ENCODE measurements around the gene TENM3. TPM values are rescaled to one million over a fixed set of nuclear protein-coding genes. Genes with fewer than 3 reads are reported as not detected.
A peak's percentile ranks its signal among the peaks of the same experiment; 100 is the strongest.

Gene TENM3
- total and polyA plus RNA-seq, 2 of the 8 experiments (the other 6 are each of a cell fraction or from before 2014, with no cell fraction given) = 36.9 to 69.3 TPM

- FAIRE-seq = peak; percentile 28
- WGBS, 2 experiments (ENCODE audit: extremely low coverage in 1 of 2, insufficient coverage in 1 of 2, insufficient read length in 1 of 2, insufficient replicate concordance in 2 of 2, low coverage in 1 of 2, low lambda C conversion rate in 2 of 2, missing lambda C conversion rate in 1 of 2) = 88% methylated on average over 8 of the region's 8 CpGs; no CpG with 5 or more reads in 1 of the 2 experiments
Observed at GRCh38 chr4:182764642-182765041, 521.4 kb downstream of the TENM3 start.

More at GRCh38 chr4:182764642-182765041, 521.4 kb downstream of the TENM3 start:
- Histone ChIP-seq H4K8ac (ENCODE audit: extremely low read depth, insufficient read depth, low read length) (no peak overlapping the region), H3K56ac (replicated peaks; ENCODE audit: insufficient read length, low read depth, low read length) (no peak overlapping the region), H3K4me2 (ENCODE audit: insufficient read depth in 1 of 2, low read depth in 2 of 2, low read length in 2 of 2) (no peak overlapping the region), H2BK12ac (ENCODE audit: low read depth, low read length) (no peak overlapping the region), H3K23ac (ENCODE audit: insufficient read length) (no peak overlapping the region), H4K5ac (ENCODE audit: insufficient read length, low read depth, low read length) (no peak overlapping the region), H3K14ac (ENCODE audit: insufficient read length) (no peak overlapping the region), H2AK5ac (ENCODE audit: low read depth, low read length) (no peak overlapping the region), H4K91ac (replicated peaks; ENCODE audit: insufficient read length, low read length) (no peak overlapping the region), H2BK120ac (replicated peaks; ENCODE audit: low read depth, low read length) (no peak overlapping the region), H2BK15ac (ENCODE audit: low read length) (no peak overlapping the region), H2BK20ac (ENCODE audit: low read length) (no peak overlapping the region), H3K18ac (ENCODE audit: extremely low read depth, low read length) (no peak overlapping the region), H3K9ac (replicated peaks in 1 of 4; ENCODE audit: extremely low read depth in 1 of 4, low read depth in 3 of 4, low read length in 3 of 4) (no peak overlapping the region), H3K9me3 (ENCODE audit: insufficient read depth in 2 of 2, low read depth in 1 of 2, low read length in 1 of 2) (no peaks in the 10 kb centered on the region), H2AFZ (ENCODE audit: low read length) (no peak overlapping the region), H2BK5ac (ENCODE audit: low read depth, low read length) (no peak overlapping the region), H3K27ac (ENCODE audit: low read depth, low read length) (no peak overlapping the region), H3K4me3 (ENCODE audit: extremely low read depth in 1 of 4, insufficient read depth in 2 of 4, low read depth in 3 of 4, low read length in 4 of 4) (no peak overlapping the region), H3K36me3 (ENCODE audit: control insufficient read depth in 2 of 4, insufficient read depth in 4 of 4, low read length in 3 of 4) (no peaks in the 10 kb centered on the region), H4K20me1 (replicated peaks in 1 of 2; ENCODE audit: control insufficient read depth in 1 of 2, insufficient read depth in 2 of 2, low read length in 2 of 2) (no peaks in the 10 kb centered on the region), H3K4me1 (replicated peaks in 1 of 4; ENCODE audit: control insufficient read depth in 3 of 4, insufficient read depth in 4 of 4, low read length in 3 of 4) (peaks cover 0 to 13% (median 4%) of the 10 kb centered on the region in 4 experiments; a peak in 3 of 7 replicates), H3K4ac (replicated peaks; ENCODE audit: insufficient read length, low read depth, low read length) (no peak overlapping the region), H3K79me1 (ENCODE audit: low read depth, low read length) (no peaks in the 10 kb centered on the region; the same call in 1 of the 2 replicates), H3K23me2 (ENCODE audit: low read depth, low read length) (no peaks in the 10 kb centered on the region), H3K27me3 (replicated peaks in 1 of 4; ENCODE audit: control insufficient read depth in 3 of 4, extremely low read depth in 1 of 4, insufficient read depth in 3 of 4, low read length in 3 of 4) (no peaks in the 10 kb centered on the region), H3K79me2 (ENCODE audit: control insufficient read depth in 1 of 2, insufficient read depth in 2 of 2, low read length in 2 of 2) (no peaks in the 10 kb centered on the region)
- TF ChIP-seq NRF1 (IDR thresholded peaks at IDR 0.05; ENCODE audit: low read depth, low read length) = no peak
- peak; percentile 28 to 47 for TF ChIP-seq RAD21 (IDR thresholded peaks at IDR 0.05 in 1 of 2, conservative IDR thresholded peaks at IDR 0.05 in 1 of 2; ENCODE audit: low read depth in 2 of 2, low read length in 2 of 2)
- TF ChIP-seq GTF2F1 (IDR thresholded peaks at IDR 0.05; ENCODE audit: borderline replicate concordance, low read depth, low read length) = no peak
- no peak for TF ChIP-seq TAF1 (IDR thresholded peaks at IDR 0.05; ENCODE audit: low read depth, low read length)
- TF ChIP-seq CTCF (IDR thresholded peaks at IDR 0.05; ENCODE audit: control extremely low read depth in 1 of 3, insufficient read depth in 1 of 3, low read depth in 1 of 3, low read length in 3 of 3) = peak in 2 of 3 experiments; percentile 7 to 38; a peak in 2 of 4 replicates
- CTCF ChIA-PET (ENCODE audit: partially characterized antibody) = interaction anchor here (0.6 to 1.8 kb wide), 12 partner anchors 9 to 740 kb away, joined by 3 to 7 read pairs (median 3); no protein-coding TSS in a partner anchor
- no peak for DNase-seq (ENCODE audit: low read depth in 1 of 2, low spot score in 2 of 2)
- POLR2A ChIA-PET (ENCODE audit: partially characterized antibody) = no interaction called here
